ENCODE data around the gene BGLAP. TPM values are rescaled to one million over a fixed set of nuclear protein-coding genes. Genes with fewer than 3 reads are reported as not detected.

BGLAP gene
- total RNA-seq, 1 experiment from 2014 or later = 1.4 TPM

DNA sequence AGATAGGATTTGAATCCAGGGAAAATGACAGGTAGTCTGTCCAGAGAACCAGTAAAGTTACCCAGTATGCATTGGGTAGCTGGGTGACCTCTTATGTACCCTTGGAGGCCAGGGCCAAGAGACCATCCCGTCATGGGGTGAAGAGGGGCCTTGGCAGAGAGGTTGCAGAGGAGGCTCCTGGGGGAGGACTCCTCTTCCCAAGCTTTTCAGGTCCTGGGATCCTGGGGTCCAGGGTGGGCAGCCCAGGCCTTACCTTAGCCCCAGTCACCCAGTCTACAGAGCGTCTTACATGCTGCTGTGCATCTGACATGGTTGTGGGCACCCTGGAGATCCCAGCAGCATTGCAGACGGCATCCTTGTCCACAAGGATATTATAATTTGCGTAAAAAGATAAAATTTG lies 15.2 kb upstream of the BGLAP start:
- no peak overlapping the region for H3K27ac ChIP-seq (ENCODE audit: low read depth, low read length)
- ChIA-PET POLR2A (no interaction called here), CTCF (interaction anchor here (3.0 to 4.4 kb wide), 2 partner anchors 83 to 130 kb away, joined by 19 to 98 read pairs; no protein-coding TSS in a partner anchor), RAD21 (ENCODE audit: low non-redundant PET in 1 of 2, low total read pairs in 2 of 2, uncharacterized antibody in 2 of 2, unreplicated experiment in 2 of 2) (no interaction called here)
- no peaks in the 10 kb centered on the region for H3K9me2 ChIP-seq (ENCODE audit: insufficient read depth)
- no peaks in the 10 kb centered on the region for H3K27me3 ChIP-seq (ENCODE audit: insufficient read depth, low read length)
- H3K9ac ChIP-seq (ENCODE audit: low read length) = no peak overlapping the region
- DNase-seq (ENCODE audit: low read depth, low spot score) (no peak), ATAC-seq (no peak)
- no peaks in the 10 kb centered on the region for H4K20me1 ChIP-seq (ENCODE audit: insufficient read depth)
- TF ChIP-seq TCF7L2 (IDR thresholded peaks at IDR 0.05; ENCODE audit: borderline replicate concordance, extremely low read depth, insufficient read depth, insufficient read length) (no peak), ELF1 (IDR thresholded peaks at IDR 0.05; ENCODE audit: borderline replicate concordance, low read depth) (no peak), POLR2AphosphoS5 (IDR thresholded peaks at IDR 0.05; ENCODE audit: low read depth, low read length) (no peak), SIN3A (IDR thresholded peaks at IDR 0.05; ENCODE audit: low read depth) (no peak), ZFX (IDR thresholded peaks at IDR 0.05) (no peak), RAD21 (IDR thresholded peaks at IDR 0.05; ENCODE audit: low read depth) (no peak), JUND (IDR thresholded peaks at IDR 0.05) (no peak), EGR1 (IDR thresholded peaks at IDR 0.05; ENCODE audit: low read depth) (no peak), CEBPB (IDR thresholded peaks at IDR 0.05; ENCODE audit: low read depth) (no peak), ZNF274 (IDR thresholded peaks at IDR 0.05; ENCODE audit: low read depth, low read length) (no peak), FOSL1 (IDR thresholded peaks at IDR 0.05; ENCODE audit: low read depth) (no peak), POLR2A (IDR thresholded peaks at IDR 0.05; ENCODE audit: borderline replicate concordance, extremely low read depth, insufficient read depth, insufficient read length) (no peak), EZH2phosphoT487 (IDR thresholded peaks at IDR 0.05; ENCODE audit: borderline replicate concordance) (no peak)
- TF ChIP-seq, protein P1, sequence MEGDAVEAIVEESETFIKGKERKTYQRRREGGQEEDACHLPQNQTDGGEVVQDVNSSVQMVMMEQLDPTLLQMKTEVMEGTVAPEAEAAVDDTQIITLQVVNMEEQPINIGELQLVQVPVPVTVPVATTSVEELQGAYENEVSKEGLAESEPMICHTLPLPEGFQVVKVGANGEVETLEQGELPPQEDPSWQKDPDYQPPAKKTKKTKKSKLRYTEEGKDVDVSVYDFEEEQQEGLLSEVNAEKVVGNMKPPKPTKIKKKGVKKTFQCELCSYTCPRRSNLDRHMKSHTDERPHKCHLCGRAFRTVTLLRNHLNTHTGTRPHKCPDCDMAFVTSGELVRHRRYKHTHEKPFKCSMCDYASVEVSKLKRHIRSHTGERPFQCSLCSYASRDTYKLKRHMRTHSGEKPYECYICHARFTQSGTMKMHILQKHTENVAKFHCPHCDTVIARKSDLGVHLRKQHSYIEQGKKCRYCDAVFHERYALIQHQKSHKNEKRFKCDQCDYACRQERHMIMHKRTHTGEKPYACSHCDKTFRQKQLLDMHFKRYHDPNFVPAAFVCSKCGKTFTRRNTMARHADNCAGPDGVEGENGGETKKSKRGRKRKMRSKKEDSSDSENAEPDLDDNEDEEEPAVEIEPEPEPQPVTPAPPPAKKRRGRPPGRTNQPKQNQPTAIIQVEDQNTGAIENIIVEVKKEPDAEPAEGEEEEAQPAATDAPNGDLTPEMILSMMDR (IDR thresholded peaks at IDR 0.05 in 2 of 3, conservative IDR thresholded peaks at IDR 0.05 in 1 of 3; ENCODE audit: borderline replicate concordance in 1 of 3, insufficient read depth in 1 of 3, low read depth in 2 of 3, low read length in 2 of 3) = no peak
- TF ChIP-seq, protein P2, sequence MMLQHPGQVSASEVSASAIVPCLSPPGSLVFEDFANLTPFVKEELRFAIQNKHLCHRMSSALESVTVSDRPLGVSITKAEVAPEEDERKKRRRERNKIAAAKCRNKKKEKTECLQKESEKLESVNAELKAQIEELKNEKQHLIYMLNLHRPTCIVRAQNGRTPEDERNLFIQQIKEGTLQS (IDR thresholded peaks at IDR 0.05) = no peak
- TF ChIP-seq, protein P3, sequence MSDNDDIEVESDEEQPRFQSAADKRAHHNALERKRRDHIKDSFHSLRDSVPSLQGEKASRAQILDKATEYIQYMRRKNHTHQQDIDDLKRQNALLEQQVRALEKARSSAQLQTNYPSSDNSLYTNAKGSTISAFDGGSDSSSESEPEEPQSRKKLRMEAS (IDR thresholded peaks at IDR 0.05) = no peak
- H3K36me3 ChIP-seq (ENCODE audit: control insufficient read depth in 1 of 2, insufficient read depth in 2 of 2, low read length in 2 of 2) = peaks cover 0 to 8% of the 10 kb centered on the region in 2 experiments; a peak in 3 of 4 replicates
- no peaks in the 10 kb centered on the region for H3K79me2 ChIP-seq (ENCODE audit: insufficient read depth, low read length)
- BruUV-seq (replicated peaks) = no TSS peak
- H3K4me3 ChIP-seq (replicated peaks in 1 of 2; ENCODE audit: low read depth in 1 of 2, low read length in 2 of 2) = no peak overlapping the region
- H3K4me2 ChIP-seq (ENCODE audit: low read length) = no peak overlapping the region
- no peaks in the 10 kb centered on the region for H3K9me3 ChIP-seq (ENCODE audit: control insufficient read depth in 1 of 2, insufficient read depth in 1 of 2, low read depth in 1 of 2, low read length in 2 of 2)
- no peak overlapping the region for H2AFZ ChIP-seq (ENCODE audit: low read depth, low read length, poor library complexity, severe bottlenecking)
- intact Hi-C loops (cut with micrococcal nuclease) = no loop called here
- H3K4me1 ChIP-seq (ENCODE audit: control insufficient read depth in 1 of 2, insufficient read depth in 2 of 2, low read length in 2 of 2) = peaks cover 4 to 14% of the 10 kb centered on the region in 2 experiments; a peak in 3 of 4 replicates
